ENCODE measurements around the gene SLMAP. TPM values are rescaled to one million over a fixed set of nuclear protein-coding genes. Genes with fewer than 3 reads are reported as not detected.

SLMAP gene
- total and polyA plus RNA-seq, 2 donors = 242 to 559 TPM

DNA sequence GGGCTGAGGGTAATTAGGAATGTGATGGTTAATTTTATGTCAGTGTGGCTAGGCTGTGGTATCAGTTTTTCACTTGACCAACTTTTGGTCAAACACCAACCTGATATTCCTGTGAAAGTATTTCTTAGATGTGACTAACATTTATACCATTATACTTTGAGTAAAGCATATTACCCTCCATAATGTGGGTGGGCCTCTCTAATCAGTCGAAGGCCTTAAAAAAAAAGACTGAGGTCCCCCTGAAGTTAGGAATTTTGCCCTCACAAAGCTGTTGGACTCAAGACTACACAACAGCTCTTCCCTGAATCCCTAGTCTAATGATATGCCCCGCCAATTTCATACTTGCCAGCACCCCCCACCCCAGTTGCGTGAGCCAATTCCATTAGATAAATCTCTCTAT lies 12.5 kb downstream of the SLMAP start:
- no peak for DNase-seq (ENCODE audit: extremely low spot score)
- Histone ChIP-seq H3K4me3 (ENCODE audit: low read depth, low read length) (no peak overlapping the region), H3K36me3 (ENCODE audit: insufficient read depth) (no peaks in the 10 kb centered on the region), H3K4me1 (ENCODE audit: insufficient read depth) (peaks cover 5% of the 10 kb centered on the region), H3K27ac (ENCODE audit: low read depth) (no peak overlapping the region)
- WGBS = over 99% methylated on average over 3 of the region's 3 CpGs

DNA sequence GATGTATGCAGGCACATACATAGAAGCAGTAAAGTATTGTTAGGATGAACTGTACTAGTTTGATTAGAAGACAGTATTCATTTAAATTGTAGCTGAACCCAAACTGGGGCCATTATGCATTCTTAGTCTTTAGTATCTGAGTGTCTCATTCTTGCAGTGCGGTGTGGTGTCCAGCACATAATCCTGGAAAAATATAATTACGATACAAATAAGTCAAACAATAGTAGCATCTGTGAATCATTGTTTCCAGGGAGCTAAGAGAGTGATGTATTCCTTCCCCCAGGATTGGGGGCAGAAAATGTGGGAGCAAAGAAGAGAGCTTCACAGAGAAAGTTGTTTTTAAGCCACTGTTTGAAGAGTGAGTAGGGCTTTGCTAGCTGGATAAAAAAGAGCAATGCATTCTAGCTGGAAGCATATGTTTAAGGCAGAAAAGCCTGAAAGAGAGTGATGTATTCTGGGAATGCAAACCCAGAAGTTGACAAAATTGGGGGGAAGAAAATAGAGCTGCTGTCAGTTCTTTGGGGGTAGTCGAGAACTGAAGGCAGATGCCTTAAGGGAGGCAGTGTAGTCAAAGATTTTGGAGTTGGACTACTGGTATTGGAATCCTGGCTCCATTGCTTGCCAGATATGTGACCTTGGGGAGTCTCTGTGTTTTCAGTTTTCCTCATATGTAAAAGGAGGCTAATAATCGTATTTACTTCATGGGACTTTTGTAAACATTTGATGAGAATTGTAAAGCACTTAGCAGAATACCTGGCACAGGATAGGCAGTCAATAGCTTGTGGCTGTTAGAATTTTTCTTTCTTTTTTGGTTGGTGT lies 14.1 kb downstream of the SLMAP start:
- WGBS = 76% methylated on average over 4 of the region's 4 CpGs
- no peak for DNase-seq (ENCODE audit: extremely low spot score)
- no peak overlapping the region for H3K4me3 ChIP-seq (ENCODE audit: low read depth, low read length)
- no peaks in the 10 kb centered on the region for H3K36me3 ChIP-seq (ENCODE audit: insufficient read depth)
- no peak overlapping the region for H3K27ac ChIP-seq (ENCODE audit: low read depth)
- H3K4me1 ChIP-seq (ENCODE audit: insufficient read depth) = peaks cover 5% of the 10 kb centered on the region

DNA sequence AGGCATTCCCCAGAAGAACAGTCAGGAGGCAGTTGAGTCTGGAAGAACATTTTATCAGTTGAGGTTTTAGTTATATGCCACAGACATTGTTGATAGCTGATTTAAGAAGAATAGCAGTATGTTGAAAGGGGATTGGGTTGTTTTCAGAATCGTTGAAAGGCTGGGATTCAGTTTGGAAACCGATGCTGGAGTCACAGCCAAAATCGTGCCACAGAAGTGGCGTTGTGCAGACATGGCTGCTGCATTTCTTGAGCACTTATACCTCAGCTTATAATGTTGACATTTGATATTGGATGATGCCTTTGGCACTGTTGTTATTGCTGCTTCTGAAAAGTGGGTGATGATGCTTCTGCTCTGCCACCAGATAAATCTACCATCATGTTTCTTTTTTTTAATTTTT lies 16.1 kb downstream of the SLMAP start:
- no peak for DNase-seq (ENCODE audit: extremely low spot score)
- Histone ChIP-seq H3K4me1 (ENCODE audit: insufficient read depth) (peaks cover 5% of the 10 kb centered on the region), H3K27ac (ENCODE audit: low read depth) (no peak overlapping the region), H3K4me3 (ENCODE audit: low read depth, low read length) (no peak overlapping the region), H3K36me3 (ENCODE audit: insufficient read depth) (no peaks in the 10 kb centered on the region)
- WGBS = 89% methylated on average over 4 of the region's 4 CpGs

DNA sequence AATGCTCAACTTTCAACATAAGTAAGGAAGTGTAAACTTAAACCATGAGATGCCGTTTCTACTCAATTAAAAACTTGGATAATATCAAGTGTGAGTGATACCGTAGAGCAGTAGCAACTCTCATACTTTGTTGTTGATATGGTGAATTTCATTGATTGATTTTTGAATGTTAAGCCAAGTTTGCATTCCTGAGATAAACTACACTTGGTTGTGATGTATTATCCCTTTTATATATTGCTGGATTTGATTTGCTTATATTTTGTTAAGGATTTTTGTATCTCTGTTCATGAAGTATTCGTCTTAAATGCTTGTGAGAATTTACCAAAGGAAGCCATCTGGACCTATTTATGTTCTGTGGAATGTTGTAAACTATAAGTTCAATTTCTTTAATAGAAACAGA lies 21.7 kb downstream of the SLMAP start:
- Histone ChIP-seq H3K4me1 (ENCODE audit: insufficient read depth) (peaks cover 2% of the 10 kb centered on the region), H3K27ac (ENCODE audit: low read depth) (no peak overlapping the region), H3K36me3 (ENCODE audit: insufficient read depth) (no peaks in the 10 kb centered on the region), H3K4me3 (ENCODE audit: low read depth, low read length) (no peak overlapping the region)
- DNase-seq (ENCODE audit: extremely low spot score) = no peak
- 52% methylated on average over 3 of the region's 3 CpGs for WGBS

DNA sequence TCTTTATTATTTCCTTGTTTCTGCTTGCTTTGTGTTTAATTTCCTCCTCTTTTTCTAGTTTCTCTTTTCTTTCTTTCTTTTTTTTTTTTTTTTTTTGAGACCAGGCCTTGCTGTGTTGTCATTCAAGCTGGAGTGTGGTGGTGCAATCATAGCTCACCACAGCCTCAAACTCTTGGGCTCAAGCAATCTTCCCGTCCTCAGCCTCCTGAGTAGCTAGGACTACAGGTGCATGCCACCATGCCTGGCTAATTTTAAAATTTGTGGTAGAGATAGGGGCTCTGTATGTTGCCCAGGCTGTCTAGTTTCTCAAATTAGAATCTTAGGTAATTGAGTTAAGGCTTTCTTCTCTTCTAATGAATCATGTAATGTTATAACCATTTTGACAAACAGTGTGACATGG lies 22.4 kb downstream of the SLMAP start:
- Histone ChIP-seq H3K4me3 (ENCODE audit: low read depth, low read length) (no peak overlapping the region), H3K36me3 (ENCODE audit: insufficient read depth) (no peaks in the 10 kb centered on the region), H3K4me1 (ENCODE audit: insufficient read depth) (no peaks in the 10 kb centered on the region), H3K27ac (ENCODE audit: low read depth) (no peak overlapping the region)
- no peak for DNase-seq (ENCODE audit: extremely low spot score)
- 91% methylated on average over 1 of the region's 1 CpG for WGBS

DNA sequence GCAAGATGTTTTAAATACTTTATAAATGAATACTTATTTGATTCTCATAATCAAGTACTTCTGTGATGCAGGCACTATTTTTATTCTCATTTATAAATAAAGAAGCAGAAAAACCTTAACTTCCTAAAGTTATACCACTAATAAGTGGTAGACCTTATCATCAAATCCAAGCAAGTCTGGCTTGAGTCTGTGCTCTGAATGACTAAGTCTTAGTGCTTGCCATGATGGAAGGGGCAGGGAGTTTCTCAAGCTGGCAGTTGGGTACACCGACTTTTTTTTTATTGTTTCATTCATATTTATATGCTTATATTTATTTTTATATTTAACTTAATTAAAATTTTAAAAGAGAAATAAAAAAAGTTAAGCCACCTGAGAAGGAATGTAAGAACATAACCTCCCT lies 23.6 kb downstream of the SLMAP start:
- H3K27ac ChIP-seq (ENCODE audit: low read depth) = no peak overlapping the region
- H3K4me3 ChIP-seq (ENCODE audit: low read depth, low read length) = no peak overlapping the region
- 94% methylated on average over 1 of the region's 1 CpG for WGBS

DNA sequence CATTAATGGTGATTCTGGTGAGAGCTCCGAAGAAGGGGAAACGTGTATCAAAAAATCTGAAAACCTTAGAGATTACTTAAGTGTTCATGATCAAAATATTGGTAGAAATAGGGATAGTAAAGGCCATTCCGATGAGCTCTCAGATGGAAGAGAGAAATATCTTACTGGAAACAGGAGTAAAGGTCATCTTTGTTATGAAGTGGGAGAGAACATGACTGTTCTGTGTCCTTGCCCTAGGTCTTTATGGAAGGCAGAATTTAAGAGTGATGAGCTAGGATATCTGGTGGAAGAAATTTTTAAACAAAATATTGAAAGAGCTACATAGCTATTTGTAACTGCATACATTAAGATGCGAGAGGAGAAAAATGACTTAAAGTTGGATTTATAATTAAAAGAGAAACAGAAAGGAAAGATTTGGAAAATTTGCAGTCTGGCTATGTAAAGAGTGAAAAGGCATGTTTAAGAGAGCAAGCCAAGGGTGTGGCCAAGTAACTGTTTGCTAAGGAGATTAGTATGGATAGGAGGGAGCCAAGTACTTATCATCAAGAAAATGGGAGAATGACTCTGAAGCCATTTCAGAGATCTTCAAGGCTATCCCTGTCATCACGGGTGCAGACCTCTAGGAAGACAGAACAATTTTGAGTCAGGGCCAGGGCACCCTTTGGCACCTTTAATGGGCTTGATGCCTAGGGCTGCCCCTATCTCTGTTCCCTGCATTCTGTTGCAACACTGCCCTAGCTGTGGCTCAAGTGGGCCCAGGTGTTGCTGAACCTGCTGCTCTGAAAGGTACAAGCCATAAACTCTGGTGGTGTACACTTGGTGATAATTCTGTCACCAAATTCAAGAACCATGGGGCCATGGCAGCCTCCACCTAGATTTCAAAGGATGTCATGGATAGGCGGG lies 27.3 kb downstream of the SLMAP start:
- DNase-seq (ENCODE audit: extremely low spot score) = no peak
- WGBS = 78% methylated on average over 6 of the region's 6 CpGs
- Histone ChIP-seq H3K4me3 (ENCODE audit: low read depth, low read length) (no peak overlapping the region), H3K36me3 (ENCODE audit: insufficient read depth) (no peaks in the 10 kb centered on the region), H3K4me1 (ENCODE audit: insufficient read depth) (no peaks in the 10 kb centered on the region), H3K27ac (ENCODE audit: low read depth) (no peak overlapping the region)

More for the DNA sequence above, 23.6 kb downstream of the SLMAP start:
- H3K4me1 ChIP-seq (ENCODE audit: insufficient read depth) = no peaks in the 10 kb centered on the region
- H3K36me3 ChIP-seq (ENCODE audit: insufficient read depth) = no peaks in the 10 kb centered on the region
- DNase-seq (ENCODE audit: extremely low spot score) = no peak

DNA sequence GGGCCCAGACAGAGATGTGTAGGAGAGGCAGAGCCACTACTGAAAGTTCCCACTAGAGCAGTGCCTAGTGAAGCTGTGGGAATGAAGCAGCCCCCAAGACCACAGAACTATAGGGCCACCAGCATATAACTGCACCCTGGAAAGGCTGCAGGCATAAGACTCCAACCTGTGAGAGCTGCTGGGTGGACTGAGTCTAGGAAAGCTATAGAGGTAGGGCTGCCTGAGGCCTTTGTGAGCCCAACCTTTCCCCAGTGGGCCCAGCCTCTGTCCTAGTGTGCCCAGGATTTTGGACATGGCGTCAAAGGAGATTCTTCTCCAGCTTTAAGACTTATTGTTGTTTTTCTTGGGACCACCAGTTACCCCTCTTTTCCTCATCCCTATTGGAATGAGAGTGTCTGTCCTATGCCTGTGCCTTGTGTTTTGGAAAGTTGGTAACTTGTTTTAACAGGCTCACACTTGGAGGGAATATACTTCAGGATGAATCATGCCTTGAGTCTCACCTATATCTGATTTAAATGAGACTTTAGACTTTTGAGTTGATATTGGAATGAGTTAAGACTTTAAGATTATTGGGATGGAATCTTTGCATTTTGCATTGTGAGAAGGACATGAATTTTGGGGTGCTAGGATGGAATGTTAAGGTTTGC lies 28.1 kb downstream of the SLMAP start:
- H3K36me3 ChIP-seq (ENCODE audit: insufficient read depth) = no peaks in the 10 kb centered on the region
- WGBS = 100% methylated on average over 1 of the region's 1 CpG
- H3K27ac ChIP-seq (ENCODE audit: low read depth) = no peak overlapping the region
- H3K4me3 ChIP-seq (ENCODE audit: low read depth, low read length) = no peak overlapping the region
- DNase-seq (ENCODE audit: extremely low spot score) = no peak
- H3K4me1 ChIP-seq (ENCODE audit: insufficient read depth) = no peaks in the 10 kb centered on the region

DNA sequence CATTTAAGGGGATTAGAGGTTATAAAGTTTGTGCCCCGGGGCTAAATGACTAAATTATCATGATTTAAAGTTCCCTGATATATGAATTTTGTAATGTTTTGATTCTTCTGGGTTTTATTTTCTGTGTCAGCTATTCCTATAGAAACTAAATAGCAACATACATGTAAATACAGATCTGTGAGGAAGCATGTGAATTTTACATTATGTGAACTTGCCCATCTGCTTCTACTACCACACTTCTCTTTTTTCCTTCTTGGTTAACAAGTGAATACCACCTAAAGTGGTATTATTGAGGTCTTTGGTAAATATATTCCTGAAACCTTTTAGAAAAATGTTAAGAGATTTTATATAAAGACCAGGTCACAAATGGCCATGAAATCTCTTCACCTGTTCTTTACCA lies 29.3 kb downstream of the SLMAP start:
- no peaks in the 10 kb centered on the region for H3K36me3 ChIP-seq (ENCODE audit: insufficient read depth)
- no peak overlapping the region for H3K27ac ChIP-seq (ENCODE audit: low read depth)
- no peak overlapping the region for H3K4me3 ChIP-seq (ENCODE audit: low read depth, low read length)
- no peak for DNase-seq (ENCODE audit: extremely low spot score)
- 81% methylated on average over 1 of the region's 1 CpG for WGBS
- H3K4me1 ChIP-seq (ENCODE audit: insufficient read depth) = no peaks in the 10 kb centered on the region

DNA sequence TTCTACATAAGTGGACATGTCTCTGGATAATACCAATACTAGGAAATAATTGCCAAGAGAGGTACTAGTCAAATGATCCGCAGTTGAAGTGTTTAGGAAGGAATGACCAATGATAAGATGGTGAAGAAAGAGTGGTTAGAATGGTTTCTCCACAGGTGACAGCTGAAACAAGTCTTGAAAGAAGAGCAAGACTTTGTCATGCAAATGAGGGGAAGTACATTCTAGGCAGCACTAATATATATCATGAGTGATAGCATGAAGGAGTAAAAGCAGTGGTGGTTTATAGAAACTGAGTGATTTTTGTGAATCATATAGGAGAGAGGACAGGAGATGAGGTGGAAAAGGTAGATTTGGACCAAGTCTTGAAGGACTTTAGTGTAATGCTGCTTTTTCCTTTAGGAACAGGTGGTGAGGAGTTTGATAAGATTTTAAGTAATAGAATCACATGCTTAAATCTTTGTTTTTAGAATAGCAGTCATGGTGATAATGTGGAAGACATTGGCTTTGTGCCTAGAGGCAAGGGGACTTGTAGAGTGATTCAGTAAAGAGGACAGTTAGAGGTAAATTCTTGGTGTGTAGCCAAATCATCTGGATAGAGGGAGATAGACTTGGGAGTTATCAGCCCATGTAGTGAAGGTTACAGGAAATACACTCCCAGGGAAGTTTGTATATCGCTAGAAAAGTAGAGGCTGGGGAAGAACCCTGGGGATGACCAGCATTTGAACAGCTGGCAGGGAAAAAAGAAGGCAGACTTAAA lies 31.9 kb downstream of the SLMAP start:
- WGBS = 80% methylated on average over 2 of the region's 2 CpGs
- Histone ChIP-seq H3K4me3 (ENCODE audit: low read depth, low read length) (no peak overlapping the region), H3K4me1 (ENCODE audit: insufficient read depth) (no peaks in the 10 kb centered on the region), H3K36me3 (ENCODE audit: insufficient read depth) (no peaks in the 10 kb centered on the region), H3K27ac (ENCODE audit: low read depth) (no peak overlapping the region)
- DNase-seq (ENCODE audit: extremely low spot score) = no peak

DNA sequence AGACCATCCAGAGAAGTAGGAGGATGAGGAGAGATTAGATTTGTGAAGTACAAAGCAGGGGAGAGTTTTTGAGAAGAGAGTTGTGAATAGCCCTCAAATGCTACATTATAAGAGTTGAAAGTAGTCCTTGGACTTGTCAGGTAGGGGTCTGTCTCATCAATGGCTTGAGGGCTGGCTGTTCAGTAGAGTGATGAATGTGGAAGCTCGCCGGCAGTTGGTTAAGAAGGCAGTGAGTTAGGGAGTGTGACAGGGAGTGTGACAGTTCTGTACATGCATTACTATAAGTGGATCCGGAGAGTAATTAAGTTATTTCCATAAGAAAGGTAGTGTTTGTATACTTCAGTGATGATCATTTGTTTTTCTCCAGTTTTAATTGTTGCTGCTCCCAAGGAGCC lies 32.5 kb downstream of the SLMAP start:
- no peak for DNase-seq (ENCODE audit: extremely low spot score)
- WGBS = 98% methylated on average over 3 of the region's 3 CpGs
- no peak overlapping the region for H3K27ac ChIP-seq (ENCODE audit: low read depth)

DNA sequence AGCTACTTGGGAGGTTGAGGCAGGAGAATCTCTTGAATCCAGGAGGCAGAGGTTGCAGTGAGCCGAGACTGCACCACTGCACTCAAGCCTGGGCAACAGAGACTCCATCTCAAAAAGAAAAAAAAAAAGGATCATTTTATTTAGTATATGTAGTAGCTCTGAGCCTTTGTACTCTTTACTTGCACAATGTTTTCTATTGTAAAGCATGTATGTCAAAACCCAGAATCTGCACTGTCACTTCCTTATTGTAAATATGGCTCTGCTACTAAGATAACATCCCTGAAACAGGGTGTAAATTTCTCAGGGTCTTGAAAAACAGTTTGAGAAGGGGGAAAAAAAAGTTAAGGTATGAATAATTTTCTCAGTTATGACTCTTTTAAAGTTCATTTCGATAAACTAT lies 35.1 kb downstream of the SLMAP start:
- H3K4me1 ChIP-seq (ENCODE audit: insufficient read depth) = no peaks in the 10 kb centered on the region
- WGBS = 90% methylated on average over 2 of the region's 2 CpGs
- no peak overlapping the region for H3K27ac ChIP-seq (ENCODE audit: low read depth)

More for the DNA sequence above, 32.5 kb downstream of the SLMAP start:
- H3K36me3 ChIP-seq (ENCODE audit: insufficient read depth) = no peaks in the 10 kb centered on the region
- H3K4me3 ChIP-seq (ENCODE audit: low read depth, low read length) = no peak overlapping the region
- no peaks in the 10 kb centered on the region for H3K4me1 ChIP-seq (ENCODE audit: insufficient read depth)

DNA sequence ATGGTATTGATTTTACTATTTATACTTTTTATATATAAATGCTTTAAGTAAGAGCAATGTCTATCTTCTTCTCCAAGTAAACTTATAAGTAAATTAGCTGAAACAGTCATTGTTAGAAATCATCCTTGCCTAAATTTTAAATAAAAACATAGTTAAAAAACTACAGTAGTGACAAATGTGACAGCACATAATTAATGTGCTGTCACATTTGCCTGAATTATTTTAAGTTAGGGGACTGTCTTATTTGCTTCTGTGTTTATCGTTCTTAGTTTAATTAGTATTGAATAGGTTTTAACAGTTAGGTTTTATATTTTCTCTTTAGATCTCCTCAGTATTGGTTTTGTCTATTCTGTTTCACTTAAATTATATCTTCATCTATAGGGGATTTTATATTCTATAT lies 36.1 kb downstream of the SLMAP start:
- no peak overlapping the region for H3K4me3 ChIP-seq (ENCODE audit: low read depth, low read length)
- WGBS = 93% methylated on average over 1 of the region's 1 CpG
- no peaks in the 10 kb centered on the region for H3K36me3 ChIP-seq (ENCODE audit: insufficient read depth)
- no peak overlapping the region for H3K27ac ChIP-seq (ENCODE audit: low read depth)
- H3K4me1 ChIP-seq (ENCODE audit: insufficient read depth) = no peaks in the 10 kb centered on the region
- no peak for DNase-seq (ENCODE audit: extremely low spot score)

More for the DNA sequence above, 35.1 kb downstream of the SLMAP start:
- no peaks in the 10 kb centered on the region for H3K36me3 ChIP-seq (ENCODE audit: insufficient read depth)
- DNase-seq (ENCODE audit: extremely low spot score) = no peak
- no peak overlapping the region for H3K4me3 ChIP-seq (ENCODE audit: low read depth, low read length)
